Embryonic facial prominence (tissue), 1 donor: Measurements from ENCODE around the gene CACNA1C.

ENCODE experiments used
- DNase-seq: peaks from one replicate; pipeline ENCODE4 v3.0.0-alpha.2; 2016; ENCODE audit errors: extremely low spot score

Gene CACNA1C

DNA sequence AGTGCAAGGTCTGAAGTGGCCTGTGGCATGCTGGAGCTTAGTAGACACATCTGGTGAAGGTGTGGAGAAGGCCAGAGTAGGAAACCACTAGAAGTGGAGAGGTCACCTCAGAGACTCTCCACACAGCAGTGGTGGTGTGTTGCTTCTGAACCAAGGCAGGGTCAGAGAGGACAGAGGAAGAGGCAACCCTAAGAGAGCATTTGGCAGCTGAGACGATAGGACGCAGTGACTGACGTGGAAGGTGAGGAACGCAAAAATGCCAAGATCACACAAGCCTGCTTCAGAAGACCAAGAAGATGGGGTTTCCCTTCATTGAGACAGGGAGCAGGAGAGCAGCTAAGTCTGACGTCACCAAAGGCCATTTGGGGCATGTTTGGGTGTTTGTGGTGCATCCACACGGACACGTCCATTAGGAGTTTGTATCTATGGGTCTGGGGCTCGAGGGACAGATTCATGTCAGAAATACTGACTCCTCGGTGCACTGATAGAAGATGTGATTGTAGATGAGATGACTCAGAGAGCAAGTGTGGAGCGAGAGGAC lies 338.1 kb downstream of the CACNA1C start:
- no peak for DNase-seq

DNA sequence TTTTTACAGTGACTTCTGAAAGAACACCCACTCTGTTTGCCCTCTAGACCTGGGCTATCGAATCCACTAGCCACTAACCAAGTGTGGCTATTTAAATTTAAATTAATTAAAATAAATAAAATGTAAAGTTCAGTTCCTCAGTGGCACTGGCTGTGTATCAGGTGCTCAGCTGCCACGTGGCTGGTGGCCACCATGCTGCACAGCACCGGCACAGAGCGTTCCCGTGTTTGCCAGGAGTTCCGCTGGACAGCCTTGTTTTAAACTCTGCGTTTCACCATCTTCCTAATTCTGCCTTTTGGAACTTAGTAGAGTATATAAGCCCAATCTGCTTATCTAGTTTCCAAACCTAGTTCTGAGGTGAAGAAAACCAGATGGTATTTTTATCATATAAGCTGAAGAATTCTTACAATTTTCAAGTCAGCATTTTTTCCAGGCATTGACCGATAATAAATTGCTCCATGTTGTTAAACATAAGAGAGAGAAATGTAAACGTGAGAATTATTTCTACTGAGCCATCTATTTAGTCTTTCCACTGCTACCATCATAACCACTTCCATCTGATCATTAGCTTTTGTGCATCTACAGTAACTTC lies 339.0 kb downstream of the CACNA1C start:
- no peak for DNase-seq

DNA sequence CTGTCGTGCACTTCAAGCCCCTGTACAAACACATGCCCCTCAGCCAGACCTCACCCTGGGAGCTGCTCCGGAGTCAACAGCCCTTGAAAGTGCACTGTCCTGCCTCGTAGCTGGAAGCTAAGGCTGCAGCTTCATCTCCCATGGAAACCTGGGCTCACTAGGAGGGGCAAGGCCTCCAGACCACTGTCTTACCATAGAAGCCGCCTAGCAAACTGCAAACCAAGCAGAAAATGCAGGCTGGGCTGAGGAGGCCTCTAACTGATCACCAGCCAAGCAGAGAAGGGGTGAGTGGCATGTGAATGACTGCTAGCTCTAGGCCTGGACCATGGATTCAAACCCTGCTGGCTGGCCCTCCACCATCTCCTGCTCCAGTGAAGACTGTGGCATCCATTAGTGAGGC lies 340.2 kb downstream of the CACNA1C start:
- DNase-seq = no peak

DNA sequence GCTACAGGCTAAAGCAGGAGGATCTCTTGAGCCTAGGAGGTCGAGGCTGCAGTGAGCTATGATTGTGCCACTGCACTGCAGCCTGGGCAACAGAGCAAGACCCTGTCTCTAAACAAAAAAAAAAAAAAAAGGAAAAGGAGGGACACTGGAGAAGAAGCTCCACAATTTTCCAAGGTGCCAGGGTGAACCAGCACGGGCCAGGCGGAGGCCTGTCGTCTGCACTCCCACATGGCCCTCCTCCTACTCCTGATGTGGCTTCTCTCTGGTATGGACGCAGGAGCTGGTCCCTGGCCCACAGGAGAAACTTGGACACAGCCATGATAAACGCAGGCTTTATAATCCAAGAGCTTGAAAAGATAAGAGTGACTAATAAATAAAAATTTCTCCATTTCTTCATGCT lies 341.2 kb downstream of the CACNA1C start:
- no peak for DNase-seq

DNA sequence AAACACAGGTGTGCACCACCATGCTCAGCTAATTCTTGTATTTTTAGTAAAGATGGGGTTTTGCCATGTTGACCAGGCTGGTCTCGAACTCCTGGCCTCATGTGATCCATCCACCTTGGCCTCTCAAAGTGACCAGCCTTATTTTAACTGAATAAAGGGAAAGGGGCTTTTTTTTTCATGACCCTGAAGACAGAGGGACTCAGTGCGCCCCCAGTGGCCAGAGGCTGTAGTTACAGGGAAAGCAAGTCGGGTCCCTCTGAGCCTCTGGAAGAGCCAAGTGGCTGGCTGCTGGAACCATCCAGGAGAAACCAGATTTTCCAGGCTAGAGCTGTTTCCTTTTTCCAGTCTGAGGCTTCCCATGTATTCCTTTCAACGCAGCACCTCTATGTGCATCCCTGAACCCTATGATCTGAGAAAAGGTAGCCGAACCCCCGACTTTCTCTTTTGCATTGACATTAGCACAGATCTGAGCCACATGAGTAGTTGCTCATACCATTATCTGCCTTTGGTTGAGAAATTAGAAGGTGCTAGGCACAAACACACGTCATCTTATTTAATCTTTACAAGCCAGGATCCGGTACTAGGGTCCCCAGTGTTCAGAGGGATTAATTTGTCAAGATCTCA lies 342.7 kb downstream of the CACNA1C start:
- no peak for DNase-seq

DNA sequence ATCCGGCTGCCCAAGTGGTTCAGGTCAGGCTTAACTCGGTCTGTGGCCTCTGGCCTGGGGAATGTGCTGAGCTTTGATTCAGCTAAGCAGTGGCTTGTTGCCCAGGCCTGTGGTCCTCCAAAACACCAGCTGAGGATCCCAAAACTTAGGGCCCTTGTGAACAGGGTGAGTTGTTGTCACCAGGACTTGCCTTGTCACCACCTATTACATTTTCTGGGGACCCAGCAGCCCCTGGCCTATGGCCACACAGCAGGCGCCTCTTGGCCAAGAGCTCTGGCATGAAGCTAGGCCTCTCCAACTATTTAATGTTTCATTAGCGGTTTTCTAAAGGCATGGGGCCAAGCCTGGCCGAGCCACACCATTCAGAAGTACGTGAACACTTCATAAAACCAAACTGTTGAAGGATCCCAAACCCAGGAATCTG lies 343.7 kb downstream of the CACNA1C start:
- DNase-seq = no peak

DNA sequence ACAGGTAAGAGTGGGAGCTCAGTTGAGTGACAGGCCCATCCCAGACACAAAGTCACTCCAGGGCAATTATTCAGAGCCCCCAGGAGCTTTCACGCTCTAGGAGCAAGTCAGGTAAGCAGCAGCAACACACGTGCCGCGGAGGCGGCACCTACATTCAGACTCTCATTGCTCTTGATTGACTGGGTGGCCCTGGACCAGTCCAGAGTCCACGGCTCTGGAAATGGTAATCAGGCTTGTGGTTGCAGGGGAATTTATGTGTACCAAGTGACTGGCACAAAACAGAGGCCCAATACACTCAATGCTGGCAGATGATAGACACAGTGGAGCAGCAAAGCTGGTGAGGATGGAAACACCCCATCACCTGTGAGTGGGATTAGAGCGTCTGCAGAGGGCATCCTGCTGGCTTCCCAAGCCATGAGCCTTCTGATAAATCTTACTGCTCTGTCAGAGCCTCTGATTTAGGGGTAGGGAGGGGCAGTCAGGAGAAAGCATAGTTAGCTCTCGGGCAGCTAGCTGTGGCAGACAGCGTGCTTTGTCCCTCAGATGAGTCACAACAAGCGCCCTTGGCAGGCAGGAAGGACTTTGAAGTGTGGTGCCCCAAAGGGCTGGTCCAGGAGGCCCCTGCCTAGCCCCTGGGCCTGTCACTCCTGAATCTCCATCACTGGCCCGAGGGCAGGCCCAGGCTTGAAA lies 344.7 kb downstream of the CACNA1C start:
- no peak for DNase-seq

DNA sequence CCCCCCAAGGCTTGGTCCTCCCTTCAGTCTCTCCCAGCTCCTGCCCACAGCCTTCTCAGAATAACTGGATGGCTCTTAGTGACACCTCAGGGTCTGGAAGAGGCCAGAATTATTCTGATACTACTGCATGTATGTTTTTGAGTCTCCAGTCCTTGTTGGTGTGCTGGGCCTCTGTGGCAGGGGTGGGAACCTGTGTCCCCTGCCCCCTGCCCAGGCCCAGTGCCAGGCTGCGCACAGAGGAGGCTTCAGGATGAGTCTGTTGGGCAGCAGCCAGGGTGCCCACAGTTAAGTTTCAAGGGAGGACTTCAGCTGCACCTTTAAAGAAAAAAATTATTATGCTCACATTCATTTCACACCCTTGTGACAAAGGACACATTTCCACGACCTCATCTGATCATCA lies 348.3 kb downstream of the CACNA1C start:
- DNase-seq = no peak

DNA sequence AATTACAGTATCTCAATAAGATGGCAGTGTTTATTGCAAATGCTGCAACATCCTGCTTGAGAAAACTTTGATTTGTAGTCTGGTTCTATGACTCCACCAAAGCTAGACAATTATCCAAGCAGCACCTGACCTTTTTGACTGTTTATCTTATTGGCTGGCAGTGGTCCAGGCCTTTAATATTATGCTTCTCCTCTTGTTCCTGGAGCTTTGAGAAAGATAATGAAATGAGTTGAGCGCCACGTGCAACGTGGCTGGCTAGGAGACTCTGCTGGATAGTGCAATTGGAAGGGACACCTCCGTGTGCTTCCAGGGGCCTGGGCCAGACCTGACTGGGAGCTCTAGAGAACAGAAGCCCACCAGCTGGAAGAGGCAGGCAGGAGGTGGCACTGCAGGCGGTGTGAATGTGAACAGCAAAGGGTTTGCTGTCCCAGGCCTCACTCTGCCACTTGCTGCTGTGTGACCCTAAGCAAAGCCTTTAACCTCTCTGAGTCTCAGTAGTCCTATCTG lies 349.3 kb downstream of the CACNA1C start:
- no peak for DNase-seq

DNA sequence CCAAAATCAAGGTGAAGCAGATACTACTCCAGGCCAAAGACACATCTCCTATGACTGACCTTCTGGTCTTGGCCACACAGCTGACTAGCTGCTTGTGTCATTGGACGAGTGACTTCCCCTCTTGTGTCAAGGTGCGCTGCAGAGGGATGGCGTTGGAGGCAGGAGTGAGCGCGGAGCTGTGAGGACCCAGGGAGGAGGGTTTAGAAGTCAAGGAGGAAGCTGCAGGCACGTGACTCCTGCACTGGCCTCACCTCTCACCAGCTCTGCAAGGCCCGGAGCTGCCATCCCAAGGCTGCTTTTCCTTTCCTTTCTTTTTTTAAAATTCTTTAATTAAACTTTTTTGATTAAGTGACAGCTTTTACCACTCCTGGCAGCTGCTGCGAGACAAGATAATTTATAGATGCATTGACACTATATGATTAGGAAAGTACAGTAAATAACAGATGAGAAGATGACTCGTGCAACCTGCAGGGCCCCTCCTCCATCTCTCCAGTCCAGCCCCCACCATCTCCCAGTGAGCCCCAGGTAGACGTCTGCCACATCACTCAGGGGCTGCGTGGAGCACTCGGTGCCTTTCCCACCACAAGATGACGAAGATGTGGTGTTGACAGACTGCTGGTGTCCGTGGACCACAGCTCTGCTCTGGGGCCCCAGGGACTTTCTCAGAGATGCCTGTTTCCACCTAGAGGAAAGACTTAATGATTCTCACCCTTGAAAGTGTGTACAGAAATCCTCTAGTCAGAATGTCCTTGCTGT lies 350.6 kb downstream of the CACNA1C start:
- DNase-seq = no peak

DNA sequence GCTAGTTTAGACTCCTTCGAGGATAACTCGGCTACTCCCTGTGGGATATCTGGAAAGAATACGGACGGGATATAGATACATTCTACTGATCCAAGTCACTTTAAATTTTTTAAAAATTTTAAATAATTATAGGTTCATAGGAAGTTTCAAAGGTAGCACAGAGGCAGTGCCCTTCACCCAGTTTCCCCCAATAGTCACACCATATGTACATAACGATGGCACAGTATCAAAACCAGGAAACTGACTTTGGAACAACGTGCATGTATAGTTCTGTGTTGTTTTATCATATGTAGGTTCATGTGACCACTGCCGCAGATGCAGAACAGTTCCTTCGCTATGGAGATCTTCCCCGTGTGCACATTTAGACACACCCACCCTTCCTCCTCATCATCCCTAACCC lies 352.3 kb downstream of the CACNA1C start:
- no peak for DNase-seq

DNA sequence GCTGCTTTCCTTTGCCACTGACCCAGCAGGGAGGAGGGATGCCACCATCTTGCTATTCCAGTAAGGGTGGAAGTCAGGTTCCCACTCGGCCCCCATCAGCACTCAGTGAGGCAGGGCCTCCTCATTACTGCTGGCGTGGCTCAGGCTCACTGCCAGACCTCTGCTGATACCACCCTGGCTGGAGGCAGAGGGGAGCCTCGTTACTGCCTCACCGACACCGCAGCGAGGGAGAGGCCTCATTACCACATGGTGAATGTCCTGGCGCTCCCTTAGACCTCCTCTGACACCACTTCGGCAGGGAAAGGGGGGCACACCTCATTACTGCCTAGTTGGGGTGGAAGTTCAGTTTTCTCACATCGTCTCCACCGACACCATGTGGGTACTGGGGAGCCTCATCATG lies 354.1 kb downstream of the CACNA1C start:
- no peak for DNase-seq

DNA sequence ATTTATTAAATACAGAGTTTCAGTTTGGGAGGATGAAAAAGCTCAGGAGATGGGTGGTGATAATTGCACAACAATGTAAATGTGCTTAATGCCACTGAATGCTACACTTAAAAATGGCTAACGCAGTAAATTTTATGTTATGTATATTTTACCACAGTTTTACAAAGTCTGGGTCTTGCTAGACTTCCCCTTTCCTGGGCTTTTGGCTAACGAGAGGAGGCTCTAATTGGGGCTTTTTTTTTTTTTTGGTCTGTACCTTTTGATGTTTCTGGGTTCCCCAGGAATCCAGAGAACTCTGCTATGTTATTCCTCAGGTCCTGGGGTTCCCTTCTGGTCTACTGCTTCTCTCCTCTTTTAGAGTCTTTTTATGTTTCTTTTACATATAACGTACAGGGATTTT lies 355.5 kb downstream of the CACNA1C start:
- DNase-seq = no peak

DNA sequence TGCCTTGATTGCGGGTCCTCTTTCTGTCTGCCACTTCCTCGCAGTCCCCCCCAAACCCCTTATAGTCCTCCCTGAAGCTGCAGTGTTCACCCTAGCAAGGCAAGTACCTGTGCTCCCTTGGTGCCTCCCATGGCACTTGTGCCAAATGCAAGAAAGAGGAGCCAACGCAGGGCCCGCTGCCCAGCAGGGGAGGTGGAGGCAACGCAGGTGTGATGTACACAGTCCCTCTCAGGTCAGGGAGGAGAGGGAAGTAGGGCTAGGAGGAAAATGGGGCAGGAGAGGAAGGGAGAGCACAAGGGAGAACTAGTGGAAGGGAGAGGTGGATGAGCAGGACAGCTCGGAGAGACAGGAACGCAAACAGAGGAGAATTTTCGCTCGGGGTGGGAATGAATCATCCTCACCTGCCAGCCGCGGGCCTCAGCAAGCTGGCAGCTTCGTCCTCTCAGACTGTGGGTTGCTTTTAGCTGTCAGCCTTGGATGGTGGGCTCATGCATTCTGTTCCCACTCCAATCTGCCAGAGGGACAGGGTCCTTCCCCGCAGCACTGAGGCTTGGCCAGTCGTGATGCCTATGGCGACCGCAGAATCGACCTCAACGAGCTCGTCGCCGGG lies 357.0 kb downstream of the CACNA1C start:
- DNase-seq = no peak

DNA sequence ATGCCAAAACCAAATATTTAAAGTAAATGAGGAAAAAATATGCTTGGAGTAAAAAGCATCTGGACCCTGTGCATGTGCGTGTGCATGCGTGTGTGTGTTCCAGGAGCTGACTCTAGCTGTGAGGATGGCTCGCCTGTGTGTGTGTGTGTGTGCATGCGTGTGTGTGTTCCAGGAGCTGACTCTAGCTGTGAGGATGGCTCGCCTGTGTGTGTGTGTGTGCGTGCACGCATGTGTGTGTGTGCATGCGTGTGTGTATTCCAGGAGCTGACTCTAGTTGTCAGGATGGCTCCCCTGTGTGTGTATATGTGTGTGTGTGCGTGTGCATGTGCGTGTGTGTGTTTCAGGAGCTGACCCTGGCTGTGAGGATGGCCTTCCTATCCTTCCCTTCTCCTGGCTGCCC lies 357.7 kb downstream of the CACNA1C start:
- no peak for DNase-seq

DNA sequence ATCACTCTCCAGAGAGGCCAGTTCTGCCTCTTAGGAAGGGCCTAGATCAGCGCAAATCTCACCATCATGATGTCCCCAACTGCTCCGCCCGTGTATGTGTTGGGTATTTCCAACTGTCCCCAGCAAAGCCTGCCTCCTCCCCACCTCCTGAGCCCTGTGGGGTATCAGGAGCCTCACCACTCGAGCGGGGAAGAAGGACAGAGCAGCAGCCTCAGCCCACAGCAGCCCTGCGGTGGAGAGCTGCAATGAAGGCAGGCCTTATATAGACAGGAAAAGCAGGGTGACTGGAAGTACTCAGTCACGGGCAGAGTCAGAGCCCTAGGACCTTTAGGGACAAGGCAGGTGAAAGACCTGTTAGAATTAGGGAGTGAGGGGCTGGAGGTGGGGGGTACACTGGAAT lies 358.2 kb downstream of the CACNA1C start:
- DNase-seq = no peak

DNA sequence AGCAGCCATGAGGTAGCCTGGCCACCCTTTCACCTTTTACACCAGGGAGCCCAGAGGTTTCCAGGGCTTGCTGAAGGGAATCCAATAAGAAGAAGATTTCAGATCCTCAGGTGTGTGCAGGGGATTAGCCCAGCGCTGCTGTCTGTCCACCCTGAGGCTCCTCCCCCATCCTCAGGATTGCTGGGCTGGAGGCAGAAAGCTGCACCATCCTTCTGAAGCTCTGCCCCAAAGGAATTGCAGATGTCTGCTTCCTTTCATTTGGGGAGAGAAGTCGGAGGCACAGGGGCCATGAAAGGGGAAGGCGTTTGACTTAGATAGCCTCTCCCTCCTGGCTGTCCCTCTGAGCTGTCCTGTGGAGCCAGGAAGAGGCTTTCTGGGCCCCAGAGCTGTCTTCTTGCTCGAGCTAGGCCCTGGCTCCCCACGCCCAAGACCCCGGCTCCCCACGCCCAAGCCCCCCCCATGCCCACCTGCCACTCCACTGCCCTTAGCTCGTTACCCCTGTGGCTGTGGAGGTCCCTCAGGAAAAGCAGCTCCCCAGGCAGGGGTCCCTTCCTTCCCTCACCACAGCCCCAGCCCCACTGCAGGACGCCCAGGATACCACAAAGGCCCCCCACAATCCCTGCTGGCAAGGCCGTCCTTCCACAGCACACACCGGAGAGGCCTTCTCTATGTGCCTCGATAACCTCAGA lies 359.0 kb downstream of the CACNA1C start:
- no peak for DNase-seq

DNA sequence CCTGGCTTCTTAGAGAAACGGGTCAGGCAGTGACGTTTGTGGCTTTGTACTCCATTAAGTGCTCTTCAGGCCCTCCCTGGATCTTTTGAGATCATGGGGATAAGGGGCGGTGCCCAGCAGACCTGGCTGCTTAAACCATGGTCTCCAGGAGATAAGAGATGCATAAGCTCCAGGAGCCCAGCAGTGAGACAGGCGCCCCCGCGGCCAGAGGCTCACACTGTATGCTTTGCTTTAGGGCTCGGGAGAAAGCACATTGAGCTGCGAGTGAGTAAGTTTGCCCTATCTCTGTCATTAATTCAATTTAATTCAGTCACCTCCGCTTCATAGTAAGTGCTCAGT lies 359.5 kb downstream of the CACNA1C start:
- DNase-seq = no peak

DNA sequence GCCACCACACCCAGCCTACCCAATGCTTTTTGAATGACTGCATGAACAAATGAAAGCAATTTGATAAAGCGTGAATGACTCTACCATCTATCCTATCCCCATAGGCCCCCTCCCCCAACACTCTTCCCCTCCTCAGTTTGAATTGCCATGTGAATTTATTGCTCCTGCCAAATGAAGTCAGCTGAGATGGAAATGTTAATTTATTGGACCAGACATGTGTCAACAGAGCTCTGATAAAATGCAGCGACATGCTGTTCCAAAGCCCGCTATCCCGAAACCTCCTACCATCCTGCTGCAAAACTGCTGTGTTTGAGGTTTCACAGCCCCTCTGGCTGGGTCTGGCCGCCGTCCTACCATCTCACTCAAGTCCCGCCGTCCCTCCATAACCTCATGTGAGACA lies 360.5 kb downstream of the CACNA1C start:
- DNase-seq = no peak

DNA sequence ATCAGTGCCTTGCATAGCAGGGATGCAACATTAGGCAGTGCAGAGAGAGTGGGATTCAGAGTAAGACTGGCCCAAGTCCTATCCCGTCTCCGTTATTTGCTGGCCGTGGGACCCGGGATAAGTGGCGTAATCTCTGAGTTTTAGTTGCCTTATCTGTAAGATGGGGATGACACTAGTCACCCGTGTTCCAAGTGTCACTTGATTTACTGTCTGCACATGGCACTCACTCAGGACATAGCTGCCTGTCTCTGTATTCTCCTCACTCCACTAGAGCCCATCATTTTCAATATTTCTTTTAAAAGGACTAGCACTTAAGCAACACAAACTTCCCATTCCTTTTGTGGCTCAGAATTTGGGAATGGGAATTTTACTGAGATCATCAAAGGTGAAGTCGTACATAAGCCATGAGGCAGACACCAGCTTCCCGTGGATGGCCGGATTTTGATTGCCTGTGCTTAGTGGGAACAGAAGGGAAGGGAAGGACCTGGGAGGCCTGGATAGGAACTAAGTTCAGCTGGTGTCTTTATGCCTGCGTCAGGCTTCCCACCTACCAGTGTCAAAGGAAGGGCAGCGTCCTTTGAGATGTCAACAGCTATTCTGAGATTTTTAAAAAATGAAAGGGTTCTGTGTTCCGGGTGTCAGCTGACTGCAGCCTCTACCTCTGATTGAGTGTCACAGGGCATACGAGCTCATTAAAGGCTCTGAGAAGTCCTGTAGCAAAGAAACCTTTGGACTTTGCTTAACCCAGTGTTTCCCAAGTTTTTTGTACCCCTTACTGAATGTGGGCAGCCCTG lies 361.4 kb downstream of the CACNA1C start:
- DNase-seq = no peak
